T-helper 17 cell (primary cell): ENCODE measurements around the gene TSPO2. TPM values are rescaled to one million over a fixed set of nuclear protein-coding genes. Genes with fewer than 3 reads are reported as not detected.

Experiments used
- ATAC-seq: fragments of 150-1000 bp; cut with Tn5 transposase; 2 replicates; pipeline ENCODE4 v1.10.0; 2021; ENCODE audit warnings: mild to moderate bottlenecking, moderate library complexity
- DNase-seq, 3 donors: peaks; one replicate each; pipeline versions ENCODE4 v3.0.0 to v3.0.0-alpha.2; 2020 to 2021
- H3K9me3 ChIP-seq: one replicate; pipeline ENCODE4 v1.7.0; 2013; ENCODE audit warnings: low read length, mild to moderate bottlenecking; ENCODE audit not compliant: control insufficient read depth, poor library complexity, severe bottlenecking
- H3K27ac Mint-ChIP-seq: one replicate; pipeline ENCODE4 v1.8.0; 2022; ENCODE audit warnings: mild to moderate bottlenecking, moderate library complexity, mixed read lengths
- H3K27me3 Mint-ChIP-seq: one replicate; pipeline ENCODE4 v1.8.0; 2022; ENCODE audit warnings: mixed read lengths
- H3K36me3 Mint-ChIP-seq: one replicate; pipeline ENCODE4 v1.8.0; 2022; ENCODE audit warnings: low read depth, mixed read lengths
- H3K4me1 Mint-ChIP-seq: one replicate; pipeline ENCODE4 v1.8.0; 2022; ENCODE audit warnings: mild to moderate bottlenecking, mixed read lengths
- H3K4me3 Mint-ChIP-seq: one replicate; pipeline ENCODE4 v1.8.0; 2022; ENCODE audit warnings: mild to moderate bottlenecking, moderate library complexity, mixed read lengths
- total RNA-seq, 4 donors: library from RNA in 2 of 4; stranded (reverse) in 2 of 4; gene quantifications; one replicate each; pipeline ENCODE4 v1.2.3 and lab custom pipeline; 2022 to 2026

TSPO2 gene
- total RNA-seq, 2 donors from 2014 or later: not detected

GRCh38 chr6:41049521-41049920, 7.3 kb downstream of the TSPO2 start:
- peaks cover 11% of the 10 kb centered on the region for H3K4me1 Mint-ChIP-seq
- no peaks in the 10 kb centered on the region for H3K9me3 ChIP-seq
- H3K27ac Mint-ChIP-seq: no peak overlapping the region
- no peak for DNase-seq
- ATAC-seq: no peak
- no peak overlapping the region for H3K4me3 Mint-ChIP-seq
- no peaks in the 10 kb centered on the region for H3K27me3 Mint-ChIP-seq
- no peaks in the 10 kb centered on the region for H3K36me3 Mint-ChIP-seq

- H3K36me3 Mint-ChIP-seq: no peaks in the 10 kb centered on the region
- no peaks in the 10 kb centered on the region for H3K27me3 Mint-ChIP-seq
- ATAC-seq (no peak), DNase-seq (no peak)
- no peaks in the 10 kb centered on the region for H3K9me3 ChIP-seq
- no peak overlapping the region for H3K4me3 Mint-ChIP-seq
- H3K27ac Mint-ChIP-seq: no peak overlapping the region
- H3K4me1 Mint-ChIP-seq: peaks cover 11% of the 10 kb centered on the region
These were observed 7.7 kb downstream of the TSPO2 start for GRCh38 chr6:41049955-41050354.

- H3K36me3 Mint-ChIP-seq: no peaks in the 10 kb centered on the region
- H3K9me3 ChIP-seq: no peaks in the 10 kb centered on the region
- ATAC-seq: no peak
- H3K27me3 Mint-ChIP-seq: no peaks in the 10 kb centered on the region
- no peak for DNase-seq
- peaks cover 11% of the 10 kb centered on the region for H3K4me1 Mint-ChIP-seq
- H3K4me3 Mint-ChIP-seq: no peak overlapping the region
- peak overlapping the region; percentile 5 for H3K27ac Mint-ChIP-seq
These were observed 8.3 kb downstream of the TSPO2 start for GRCh38 chr6:41050536-41050935.

GRCh38 chr6:41051873-41052272, 9.6 kb downstream of the TSPO2 start:
- peak; percentile 35 for ATAC-seq
- peaks cover 5% of the 10 kb centered on the region for H3K36me3 Mint-ChIP-seq
- H3K27me3 Mint-ChIP-seq: no peaks in the 10 kb centered on the region
- no peaks in the 10 kb centered on the region for H3K9me3 ChIP-seq
- peaks cover 11% of the 10 kb centered on the region for H3K4me1 Mint-ChIP-seq
- peak overlapping the region; percentile 1 for H3K4me3 Mint-ChIP-seq
- DNase-seq: no peak
- peak overlapping the region; percentile 5 for H3K27ac Mint-ChIP-seq

GRCh38 chr6:41053041-41053440, 10.8 kb downstream of the TSPO2 start, which contains the start of gene APOBEC2:
Gene APOBEC2 (plus strand): TSS chr6:41053202. CDS start chr6:41053348, 146 bp downstream.
- no peak for ATAC-seq
- Mint-ChIP-seq H3K27me3 (no peaks in the 10 kb centered on the region), H3K27ac (peak within 1 kb of the TSS; percentile 5), H3K4me1 (peaks cover 11% of the 10 kb centered on the region), H3K4me3 (no peak within 1 kb of the TSS), H3K36me3 (peaks cover 5% of the 10 kb centered on the region)
- no peak for DNase-seq
- no peaks in the 10 kb centered on the region for H3K9me3 ChIP-seq

- DNase-seq (no peak), ATAC-seq (no peak)
- H3K4me3 Mint-ChIP-seq: no peak overlapping the region
- H3K27me3 Mint-ChIP-seq: no peaks in the 10 kb centered on the region
- no peak overlapping the region for H3K27ac Mint-ChIP-seq
- peaks cover 5% of the 10 kb centered on the region for H3K36me3 Mint-ChIP-seq
- H3K9me3 ChIP-seq: no peaks in the 10 kb centered on the region
- peaks cover 9% of the 10 kb centered on the region for H3K4me1 Mint-ChIP-seq
These were observed 12.2 kb downstream of the TSPO2 start for GRCh38 chr6:41054511-41054910.

- ATAC-seq: no peak
- H3K36me3 Mint-ChIP-seq: peaks cover 5% of the 10 kb centered on the region
- peaks cover 13% of the 10 kb centered on the region for H3K4me1 Mint-ChIP-seq
- H3K4me3 Mint-ChIP-seq: no peak overlapping the region
- no peaks in the 10 kb centered on the region for H3K27me3 Mint-ChIP-seq
- peak overlapping the region; percentile 19 for H3K27ac Mint-ChIP-seq
- DNase-seq: no peak
- H3K9me3 ChIP-seq: no peaks in the 10 kb centered on the region
These were observed 12.9 kb downstream of the TSPO2 start for GRCh38 chr6:41055149-41055548.

- H3K36me3 Mint-ChIP-seq: peaks cover 7% of the 10 kb centered on the region
- ATAC-seq (no peak), DNase-seq (no peak)
- no peak overlapping the region for H3K27ac Mint-ChIP-seq
- no peaks in the 10 kb centered on the region for H3K9me3 ChIP-seq
- no peaks in the 10 kb centered on the region for H3K27me3 Mint-ChIP-seq
- peaks cover 11% of the 10 kb centered on the region for H3K4me1 Mint-ChIP-seq
- H3K4me3 Mint-ChIP-seq: no peak overlapping the region
These were observed 14.7 kb downstream of the TSPO2 start for GRCh38 chr6:41056768-41057490.

- Mint-ChIP-seq H3K27me3 (no peaks in the 10 kb centered on the region), H3K4me1 (peaks cover 5% of the 10 kb centered on the region), H3K4me3 (no peak overlapping the region), H3K27ac (no peak overlapping the region), H3K36me3 (peaks cover 9% of the 10 kb centered on the region)
- H3K9me3 ChIP-seq: no peaks in the 10 kb centered on the region
- no peak for ATAC-seq
- no peak for DNase-seq
These were observed 16.5 kb downstream of the TSPO2 start for GRCh38 chr6:41058783-41059181.

GRCh38 chr6:41059556-41059955, 17.3 kb downstream of the TSPO2 start:
- no peaks in the 10 kb centered on the region for H3K9me3 ChIP-seq
- Mint-ChIP-seq H3K27me3 (no peaks in the 10 kb centered on the region), H3K4me3 (no peak overlapping the region), H3K4me1 (peaks cover 5% of the 10 kb centered on the region), H3K36me3 (peaks cover 9% of the 10 kb centered on the region), H3K27ac (peak overlapping the region; percentile 27)
- DNase-seq: no peak
- no peak for ATAC-seq

- H3K36me3 Mint-ChIP-seq: peaks cover 4% of the 10 kb centered on the region
- H3K4me3 Mint-ChIP-seq: no peak overlapping the region
- H3K27me3 Mint-ChIP-seq: no peaks in the 10 kb centered on the region
- no peak overlapping the region for H3K27ac Mint-ChIP-seq
- peaks cover 5% of the 10 kb centered on the region for H3K4me1 Mint-ChIP-seq
- DNase-seq: no peak
- no peaks in the 10 kb centered on the region for H3K9me3 ChIP-seq
- ATAC-seq: no peak
These were observed 19.0 kb downstream of the TSPO2 start for GRCh38 chr6:41061196-41061726.

- H3K4me3 Mint-ChIP-seq: no peak overlapping the region
- no peak overlapping the region for H3K27ac Mint-ChIP-seq
- ATAC-seq (no peak), DNase-seq (no peak)
- peaks cover 8% of the 10 kb centered on the region for H3K36me3 Mint-ChIP-seq
- H3K9me3 ChIP-seq: no peaks in the 10 kb centered on the region
- no peaks in the 10 kb centered on the region for H3K27me3 Mint-ChIP-seq
- peaks cover 9% of the 10 kb centered on the region for H3K4me1 Mint-ChIP-seq
These were observed 19.8 kb downstream of the TSPO2 start for GRCh38 chr6:41062056-41062455.

- DNase-seq (no peak), ATAC-seq (no peak)
- Mint-ChIP-seq H3K36me3 (peaks cover 12% of the 10 kb centered on the region), H3K4me1 (peaks cover 15% of the 10 kb centered on the region), H3K4me3 (no peak overlapping the region), H3K27ac (no peak overlapping the region), H3K27me3 (no peaks in the 10 kb centered on the region)
- no peaks in the 10 kb centered on the region for H3K9me3 ChIP-seq
These were observed 21.6 kb downstream of the TSPO2 start for GRCh38 chr6:41063884-41064285.

- no peak for ATAC-seq
- Mint-ChIP-seq H3K4me3 (no peak overlapping the region), H3K36me3 (peaks cover 12% of the 10 kb centered on the region), H3K4me1 (peaks cover 14% of the 10 kb centered on the region), H3K27ac (no peak overlapping the region), H3K27me3 (no peaks in the 10 kb centered on the region)
- DNase-seq: no peak
- no peaks in the 10 kb centered on the region for H3K9me3 ChIP-seq
These were observed 22.6 kb downstream of the TSPO2 start for GRCh38 chr6:41064841-41065240.
